HCT116 (cell line): ENCODE results near the gene STIL. TPM values are rescaled to one million over a fixed set of nuclear protein-coding genes. Genes with fewer than 3 reads are reported as not detected.

Experiments used
- ATAC-seq: fragments of 200-7000 bp; cut with Tn5 transposase; 2 replicates; pipeline ENCODE4 v1.9.1; 2020; ENCODE audit warnings: mild to moderate bottlenecking, moderate library complexity
- BruUV-seq: library from RNA; stranded (reverse); fragments of 400-500 nt; replicated peaks from 2 replicates; lab custom pipeline; 2021; lab: Mats Ljungman, UMichigan
- CTCF ChIA-PET: fragments of 300-600 bp; sonication (Branson Sonifier 250); formaldehyde crosslinking; loops from one replicate; lab custom pipeline; 2021; ENCODE audit warnings: antibody characterized with exemption; lab: Charles Lee
- POLR2A ChIA-PET: fragments of 300-600, 350-600 bp; sonication (Branson Sonifier 250); formaldehyde crosslinking; loops from one replicate; lab custom pipeline; 2021; ENCODE audit warnings: antibody characterized with exemption; lab: Charles Lee
- RAD21 ChIA-PET, 2 experiments: fragments of 300-600 bp; sonication (Branson Sonifier 250); formaldehyde crosslinking; loops; one replicate each; lab custom pipeline; 2023; ENCODE audit warnings: low total read pairs in 2 of 2; ENCODE audit not compliant: uncharacterized antibody in 2 of 2, unreplicated experiment in 2 of 2, low non-redundant PET in 1 of 2; lab: Charles Lee
- DNase-seq: peaks from one replicate; pipeline ENCODE4 v3.0.0-alpha.2; 2010; ENCODE audit warnings: low read depth, low spot score
- H2AFZ ChIP-seq: fragments of 200-600 bp; shearing (Covaris generic), sonication (generic); 2 replicates; pipeline ENCODE4 v1.6.1; 2017; ENCODE audit warnings: low read depth, mixed run types, mixed read lengths, antibody characterized with exemption, low read length; ENCODE audit not compliant: poor library complexity, severe bottlenecking
- H3K27ac ChIP-seq: 2 replicates; pipeline ENCODE4 v1.5.1; 2012; ENCODE audit warnings: low read depth, low read length
- H3K27me3 ChIP-seq: fragments of 200-600 bp; sonication (generic); 2 replicates; pipeline ENCODE4 v1.6.1; 2016; ENCODE audit warnings: mixed run types, low read length, mixed read lengths; ENCODE audit not compliant: insufficient read depth
- H3K36me3 ChIP-seq, 2 experiments: fragments of 200-500 bp in 1 of 2; fragments of 200-600 bp in 1 of 2; sonication (Bioruptor generic) in 1 of 2; sonication (generic) in 1 of 2; 2 replicates each; pipeline versions ENCODE4 v1.5.1 to v1.6.1; 2014 to 2016; ENCODE audit warnings: low read length in 2 of 2, inconsistent platforms in 1 of 2, mixed read lengths in 1 of 2, mixed run types in 1 of 2; ENCODE audit not compliant: insufficient read depth in 2 of 2, control insufficient read depth in 1 of 2
- H3K4me1 ChIP-seq, 2 experiments: fragments of 200-600 bp in 1 of 2; sonication (generic) in 1 of 2; 2 replicates each; pipeline versions ENCODE4 v1.5.1 to v1.6.1; 2012 to 2017; ENCODE audit warnings: low read length in 2 of 2, inconsistent platforms in 1 of 2, mild to moderate bottlenecking in 1 of 2, mixed read lengths in 1 of 2, mixed run types in 1 of 2, moderate library complexity in 1 of 2; ENCODE audit not compliant: insufficient read depth in 2 of 2, control insufficient read depth in 1 of 2
- H3K4me2 ChIP-seq: fragments of 200-600 bp; sonication (generic); 2 replicates; pipeline ENCODE4 v1.6.1; 2017; ENCODE audit warnings: mixed run types, low read length, mixed read lengths
- H3K4me3 ChIP-seq, 2 experiments: fragments of 200-600 bp in 1 of 2; sonication (generic) in 1 of 2; replicated peaks in 1 of 2; 2 replicates each; pipeline ENCODE4 v1.5.1; 2011 to 2016; ENCODE audit warnings: low read length in 2 of 2, control low read depth in 1 of 2, low read depth in 1 of 2, mild to moderate bottlenecking in 1 of 2, mixed read lengths in 1 of 2, mixed run types in 1 of 2
- H3K79me2 ChIP-seq: fragments of 200-600 bp; sonication (generic); 2 replicates; pipeline ENCODE4 v1.6.1; 2017; ENCODE audit warnings: mild to moderate bottlenecking, mixed run types, low read length, moderate library complexity, mixed read lengths; ENCODE audit not compliant: insufficient read depth
- H3K9ac ChIP-seq: fragments of 200-600 bp; sonication (generic); 2 replicates; pipeline ENCODE4 v1.6.1; 2016; ENCODE audit warnings: low read length, mixed read lengths
- H3K9me2 ChIP-seq: fragments of 200-600 bp; sonication (generic), shearing (Covaris generic); 2 replicates; pipeline ENCODE4 v1.6.1; 2017; ENCODE audit warnings: mixed run types, mild to moderate bottlenecking, moderate library complexity; ENCODE audit not compliant: insufficient read depth
- H3K9me3 ChIP-seq, 2 experiments: fragments of 200-500 bp in 1 of 2; fragments of 200-600 bp in 1 of 2; sonication (Bioruptor generic) in 1 of 2; sonication (generic) in 1 of 2; 2 replicates each; pipeline ENCODE4 v1.6.1; 2014 to 2017; ENCODE audit warnings: low read length in 2 of 2, mixed read lengths in 2 of 2, inconsistent platforms in 1 of 2, low read depth in 1 of 2, mild to moderate bottlenecking in 1 of 2, mixed run types in 1 of 2, moderate library complexity in 1 of 2; ENCODE audit not compliant: control insufficient read depth in 1 of 2, insufficient read depth in 1 of 2
- H4K20me1 ChIP-seq: fragments of 200-600 bp; sonication (generic), shearing (Covaris generic); 2 replicates; pipeline ENCODE4 v1.6.1; 2017; ENCODE audit warnings: mixed run types, mild to moderate bottlenecking, moderate library complexity; ENCODE audit not compliant: insufficient read depth
- ATF3 ChIP-seq: IDR thresholded peaks from 2 replicates; pipeline ENCODE4 v1.6.1; 2012
- ELF1 ChIP-seq: IDR thresholded peaks from 2 replicates; pipeline ENCODE4 v1.6.1; 2012; ENCODE audit warnings: low read depth, borderline replicate concordance
- FOSL1 ChIP-seq: IDR thresholded peaks from 2 replicates; pipeline ENCODE4 v1.6.1; 2012; ENCODE audit warnings: low read depth
- JUND ChIP-seq: IDR thresholded peaks from 2 replicates; pipeline ENCODE4 v1.6.1; 2012
- MAX ChIP-seq: IDR thresholded peaks from 2 replicates; pipeline ENCODE4 v1.6.1; 2012
- RAD21 ChIP-seq: IDR thresholded peaks from 2 replicates; pipeline ENCODE4 v1.6.1; 2012; ENCODE audit warnings: low read depth, mild to moderate bottlenecking
- SIN3A ChIP-seq: IDR thresholded peaks from 2 replicates; pipeline ENCODE4 v1.6.1; 2012; ENCODE audit warnings: low read depth
- SP1 ChIP-seq: IDR thresholded peaks from 2 replicates; pipeline ENCODE4 v1.6.1; 2012; ENCODE audit warnings: low read depth
- TCF7L2 ChIP-seq: IDR thresholded peaks from 2 replicates; pipeline ENCODE4 v1.7.0; 2011; ENCODE audit warnings: borderline replicate concordance, inconsistent platforms; ENCODE audit not compliant: insufficient read depth, insufficient read length; ENCODE audit errors: extremely low read depth
- ZBTB33 ChIP-seq: IDR thresholded peaks from 2 replicates; pipeline ENCODE4 v1.6.1; 2011; ENCODE audit warnings: mild to moderate bottlenecking, low read length, moderate library complexity; ENCODE audit not compliant: insufficient replicate concordance; ENCODE audit errors: extremely low read depth
- ZNF274 ChIP-seq: fragments of 200-500 bp; sonication (Bioruptor generic); IDR thresholded peaks from 2 replicates; pipeline ENCODE4 v1.6.1; 2014; ENCODE audit warnings: mild to moderate bottlenecking, low read depth, low read length, inconsistent platforms
- intact Hi-C: fragments of 100-400 bp; cut with micrococcal nuclease; formaldehyde crosslinking; loops from 2 replicates; pipeline ENCODE4 v1.10.0; 2022
- total RNA-seq: library from RNA; stranded (reverse); gene quantifications from one replicate; pipeline ENCODE4 v1.2.1, GENCODE V29; 2021; ENCODE audit not compliant: unreplicated experiment

Gene STIL
- total RNA-seq, 1 experiment from 2014 or later, result 34.4 TPM

GRCh38 chr1:47243910-47244309, 70.0 kb downstream of the STIL start (continued):
- TF ChIP-seq ZNF274 (no peak), ATF3 (no peak), SIN3A (no peak)

GRCh38 chr1:47241114-47242113, 72.5 kb downstream of the STIL start:
- ChIA-PET CTCF (no interaction called here), RAD21 (no interaction called here), POLR2A (no interaction called here)
- Histone ChIP-seq H3K79me2 (no peaks in the 10 kb centered on the region), H3K36me3 (no peaks in the 10 kb centered on the region), H3K27ac (no peak overlapping the region), H3K9me3 (no peaks in the 10 kb centered on the region), H3K27me3 (no peaks in the 10 kb centered on the region), H2AFZ (no peak overlapping the region), H3K4me1 (no peaks in the 10 kb centered on the region), H3K9ac (no peak overlapping the region), H3K4me3 (no peak overlapping the region), H4K20me1 (no peaks in the 10 kb centered on the region), H3K4me2 (no peak overlapping the region), H3K9me2 (no peaks in the 10 kb centered on the region)
- ATAC-seq (no peak), DNase-seq (no peak)
- BruUV-seq, result no TSS peak
- intact Hi-C loops, result no loop called here
- TF ChIP-seq MAX (no peak), SIN3A (no peak), ELF1 (no peak), SP1 (no peak), ATF3 (no peak), RAD21 (no peak), TCF7L2 (no peak), JUND (no peak), FOSL1 (no peak), ZBTB33 (no peak)
